HEK293 (cell line): Measurements from ENCODE around the gene MITF.

ENCODE experiments used
- CTCF ChIA-PET: fragments of 350-600 bp; formaldehyde crosslinking; extraction: SDS; loops from one replicate; lab custom pipeline; 2021; ENCODE audit warnings: antibody characterized with exemption; lab: Yijun Ruan, JAX
- POLR2A ChIA-PET: fragments of 300-600 bp; formaldehyde crosslinking; extraction: SDS; loops from one replicate; lab custom pipeline; 2020; ENCODE audit warnings: antibody characterized with exemption, inconsistent platforms; lab: Yijun Ruan, JAX
- H3K27ac ChIP-seq: fragments of 200-500 bp; sonication (Bioruptor generic); 2 replicates; pipeline ENCODE4 v1.5.1; 2014; ENCODE audit warnings: low read depth, low read length, control low read depth, inconsistent platforms; ENCODE audit errors: extremely low read depth
- H3K36me3 ChIP-seq, 2 experiments: fragments of 200-500 bp in 1 of 2; sonication (Bioruptor generic) in 1 of 2; 1 replicate in 1 of 2; 2 replicates in 1 of 2; pipeline ENCODE4 v1.5.1; 2014 to 2017; ENCODE audit warnings: inconsistent platforms in 2 of 2, low read length in 2 of 2; ENCODE audit not compliant: control insufficient read depth in 2 of 2, insufficient read depth in 1 of 2
- H3K4me1 ChIP-seq: fragments of 200-500 bp; sonication (Bioruptor generic); 2 replicates; pipeline ENCODE4 v1.5.1; 2014; ENCODE audit warnings: mild to moderate bottlenecking, low read length, inconsistent platforms; ENCODE audit not compliant: control insufficient read depth, insufficient read depth
- H3K4me3 ChIP-seq: 2 replicates; pipeline ENCODE4 v1.5.1; 2011; ENCODE audit warnings: low read depth, mild to moderate bottlenecking, control low read depth, low read length, moderate library complexity
- H3K9me3 ChIP-seq: fragments of 200-500 bp; sonication (Bioruptor generic); 2 replicates; pipeline ENCODE4 v1.5.1; 2014; ENCODE audit warnings: low read depth, low read length, inconsistent platforms; ENCODE audit not compliant: control insufficient read depth, insufficient read depth
- GLI2 ChIP-seq: fragments of 450-650 bp; formaldehyde crosslinking; IDR thresholded peaks from 2 replicates; pipeline ENCODE4; 2017; ENCODE audit warnings: missing biosample characterization, missing genetic modification characterization, low read depth, borderline replicate concordance
- KLF7 ChIP-seq: fragments of 450-650 bp; formaldehyde crosslinking; IDR thresholded peaks from 2 replicates; pipeline ENCODE4 v1.5.1; 2016; ENCODE audit warnings: missing biosample characterization, missing genetic modification characterization, borderline replicate concordance
- PRDM6 ChIP-seq: fragments of 450-650 bp; formaldehyde crosslinking; IDR thresholded peaks from 2 replicates; pipeline ENCODE4 v1.5.1; 2017; ENCODE audit warnings: missing biosample characterization, missing genetic modification characterization
- TSHZ1 ChIP-seq: fragments of 450-650 bp; formaldehyde crosslinking; IDR thresholded peaks from 2 replicates; pipeline ENCODE4 v1.5.1; 2016; ENCODE audit warnings: missing biosample characterization, missing genetic modification characterization, borderline replicate concordance
- ZBTB17 ChIP-seq: fragments of 450-650 bp; formaldehyde crosslinking; IDR thresholded peaks from 2 replicates; pipeline ENCODE4 v1.5.1; 2016; ENCODE audit warnings: missing biosample characterization, missing genetic modification characterization
- ZBTB20 ChIP-seq: fragments of 450-650 bp; formaldehyde crosslinking; IDR thresholded peaks from 2 replicates; pipeline ENCODE4 v1.5.1; 2016; ENCODE audit warnings: missing biosample characterization, missing genetic modification characterization
- ZNF121 ChIP-seq: fragments of 450-650 bp; formaldehyde crosslinking; IDR thresholded peaks from 2 replicates; pipeline ENCODE4 v1.5.1; 2016; ENCODE audit warnings: missing biosample characterization, missing genetic modification characterization
- ZNF138 ChIP-seq: fragments of 450-650 bp; formaldehyde crosslinking; IDR thresholded peaks from 2 replicates; pipeline ENCODE4 v1.5.1; 2016; ENCODE audit warnings: missing biosample characterization, missing genetic modification characterization, borderline replicate concordance
- ZNF157 ChIP-seq: fragments of 450-650 bp; formaldehyde crosslinking; IDR thresholded peaks from 2 replicates; pipeline ENCODE4 v1.5.1; 2016; ENCODE audit warnings: missing biosample characterization, missing genetic modification characterization
- ZNF18 ChIP-seq: fragments of 450-650 bp; formaldehyde crosslinking; IDR thresholded peaks from 2 replicates; pipeline ENCODE4 v1.5.1; 2016; ENCODE audit warnings: missing biosample characterization, missing genetic modification characterization
- ZNF302 ChIP-seq: fragments of 450-650 bp; formaldehyde crosslinking; IDR thresholded peaks from 2 replicates; pipeline ENCODE4 v1.5.1; 2016; ENCODE audit warnings: missing biosample characterization, missing genetic modification characterization, low read depth
- ZNF335 ChIP-seq: fragments of 450-650 bp; formaldehyde crosslinking; conservative IDR thresholded peaks from 2 replicates; pipeline ENCODE4 v1.5.1; 2016; ENCODE audit warnings: missing biosample characterization, missing genetic modification characterization
- ZNF354C ChIP-seq: fragments of 450-650 bp; formaldehyde crosslinking; IDR thresholded peaks from 2 replicates; pipeline ENCODE4 v1.5.1; 2016; ENCODE audit warnings: missing biosample characterization, missing genetic modification characterization, low read depth, borderline replicate concordance
- ZNF37A ChIP-seq: fragments of 450-650 bp; IDR thresholded peaks from 2 replicates; pipeline ENCODE4 v1.5.1; 2018; ENCODE audit warnings: missing biosample characterization, missing genetic modification characterization
- ZNF416 ChIP-seq: fragments of 450-650 bp; formaldehyde crosslinking; IDR thresholded peaks from 2 replicates; pipeline ENCODE4 v1.5.1; 2016; ENCODE audit warnings: missing biosample characterization, missing genetic modification characterization
- ZNF423 ChIP-seq: fragments of 450-650 bp; formaldehyde crosslinking; IDR thresholded peaks from 2 replicates; pipeline ENCODE4 v1.5.1; 2016; ENCODE audit warnings: missing biosample characterization, missing genetic modification characterization
- ZNF48 ChIP-seq: fragments of 450-650 bp; formaldehyde crosslinking; IDR thresholded peaks from 2 replicates; pipeline ENCODE4 v1.5.1; 2016; ENCODE audit warnings: missing biosample characterization, missing genetic modification characterization
- ZNF510 ChIP-seq: fragments of 450-650 bp; formaldehyde crosslinking; IDR thresholded peaks from 2 replicates; pipeline ENCODE4 v1.5.1; 2018; ENCODE audit warnings: mild to moderate bottlenecking, missing genetic modification characterization, missing biosample characterization; ENCODE audit not compliant: insufficient replicate concordance
- ZNF529 ChIP-seq: fragments of 450-650 bp; formaldehyde crosslinking; IDR thresholded peaks from 2 replicates; pipeline ENCODE4 v1.5.1; 2017; ENCODE audit warnings: missing genetic modification characterization, missing biosample characterization; ENCODE audit not compliant: insufficient replicate concordance
- ZNF600 ChIP-seq: fragments of 450-650 bp; formaldehyde crosslinking; IDR thresholded peaks from 2 replicates; pipeline ENCODE4 v1.5.1; 2016; ENCODE audit warnings: missing biosample characterization, missing genetic modification characterization
- ZNF707 ChIP-seq: fragments of 450-650 bp; formaldehyde crosslinking; IDR thresholded peaks from 2 replicates; pipeline ENCODE4 v1.5.1; 2016; ENCODE audit warnings: missing biosample characterization, missing genetic modification characterization
- ZNF76 ChIP-seq: fragments of 450-650 bp; formaldehyde crosslinking; IDR thresholded peaks from 2 replicates; pipeline ENCODE4; 2016; ENCODE audit warnings: low read depth, missing biosample characterization, missing genetic modification characterization, borderline replicate concordance
- ZSCAN16 ChIP-seq: fragments of 450-650 bp; formaldehyde crosslinking; IDR thresholded peaks from 2 replicates; pipeline ENCODE4 v1.5.1; 2016; ENCODE audit warnings: missing biosample characterization, missing genetic modification characterization
- ZXDB ChIP-seq: fragments of 450-650 bp; formaldehyde crosslinking; IDR thresholded peaks from 2 replicates; pipeline ENCODE4 v1.5.1; 2016; ENCODE audit warnings: missing biosample characterization, missing genetic modification characterization
- TF ChIP-seq, protein P1 (sequence below): fragments of 450-650 bp; formaldehyde crosslinking; IDR thresholded peaks from 2 replicates; pipeline ENCODE4 v1.5.1; 2016; ENCODE audit warnings: missing biosample characterization, missing genetic modification characterization, low read depth

The MITF gene

GRCh38 chr3:69864766-69865165, 125.5 kb downstream of the MITF start (continued):
- TF ChIP-seq ZNF600 (tag by site-specific recombination) (no peak), ZNF48 (no peak), ZNF335 (tag by site-specific recombination) (no peak), ZNF354C (tag by site-specific recombination) (no peak), ZNF157 (tag by site-specific recombination) (no peak), ZNF302 (no peak), ZNF510 (tag by site-specific recombination) (no peak), ZNF707 (no peak), ZNF121 (tag by site-specific recombination) (no peak)

DNA sequence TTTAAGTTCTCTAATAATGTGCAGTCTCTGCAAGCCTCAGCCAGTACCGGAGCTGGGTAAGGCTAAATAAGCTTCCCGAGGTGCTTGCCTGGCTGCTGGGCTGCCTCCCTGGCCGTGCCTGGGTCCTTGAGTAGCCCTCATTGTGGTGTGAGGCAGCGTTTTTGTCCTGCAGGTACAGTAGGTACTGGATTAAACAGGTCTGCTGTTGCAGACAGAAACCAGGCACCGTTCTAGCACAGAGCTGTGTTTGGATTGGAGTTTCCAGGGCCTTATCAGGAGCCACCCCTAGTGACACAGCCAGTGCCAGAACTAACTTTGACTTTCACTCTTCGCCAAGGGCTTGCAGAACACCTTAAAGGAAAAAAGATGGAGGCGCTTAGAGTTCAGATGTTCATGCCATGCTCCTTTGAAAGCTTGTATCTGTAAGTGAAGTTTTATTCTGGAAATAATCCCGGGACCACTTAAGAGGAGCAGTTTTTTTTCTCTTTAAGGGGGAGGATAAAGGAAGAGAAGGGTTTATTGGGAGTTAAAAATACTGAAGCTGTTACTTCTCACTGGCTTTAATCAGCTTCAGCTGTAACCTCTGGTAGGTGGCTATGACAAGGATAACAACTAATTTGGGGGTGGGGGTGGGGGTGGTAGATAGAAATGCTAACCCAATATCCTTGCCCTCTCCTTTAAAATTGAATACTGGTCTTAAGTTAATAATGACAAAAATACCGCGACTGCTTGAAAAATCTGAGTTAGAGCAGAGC, 126.8 kb downstream of the MITF start:
- ChIA-PET POLR2A (no interaction called here), CTCF (interaction anchor here (0.7 to 1.7 kb wide), 3 partner anchors 11 to 175 kb away, joined by 3 to 8 read pairs (median 4); no protein-coding TSS in a partner anchor)
- no peaks in the 10 kb centered on the region for H3K9me3 ChIP-seq
- H3K4me3 ChIP-seq: no peak overlapping the region
- H3K4me1 ChIP-seq: 0 out of 2 replicates have a peak, but pooled peaks cover 3% of the 10 kb centered on the region
- TF ChIP-seq ZNF335 (tag by site-specific recombination): peak; percentile 56
- TF ChIP-seq ZNF529 (tag by site-specific recombination): no peak
- TF ChIP-seq ZNF416 (tag by site-specific recombination): no peak
- no peak for TF ChIP-seq GLI2 (tag by site-specific recombination)
- TF ChIP-seq TSHZ1 (tag by site-specific recombination): no peak
- TF ChIP-seq ZNF423 (tag by site-specific recombination): no peak
- TF ChIP-seq ZBTB17 (tag by site-specific recombination): peak; percentile 96
- TF ChIP-seq KLF7 (tag by site-specific recombination): no peak
- no peak for TF ChIP-seq ZNF18 (tag by site-specific recombination)
- TF ChIP-seq, protein P1, sequence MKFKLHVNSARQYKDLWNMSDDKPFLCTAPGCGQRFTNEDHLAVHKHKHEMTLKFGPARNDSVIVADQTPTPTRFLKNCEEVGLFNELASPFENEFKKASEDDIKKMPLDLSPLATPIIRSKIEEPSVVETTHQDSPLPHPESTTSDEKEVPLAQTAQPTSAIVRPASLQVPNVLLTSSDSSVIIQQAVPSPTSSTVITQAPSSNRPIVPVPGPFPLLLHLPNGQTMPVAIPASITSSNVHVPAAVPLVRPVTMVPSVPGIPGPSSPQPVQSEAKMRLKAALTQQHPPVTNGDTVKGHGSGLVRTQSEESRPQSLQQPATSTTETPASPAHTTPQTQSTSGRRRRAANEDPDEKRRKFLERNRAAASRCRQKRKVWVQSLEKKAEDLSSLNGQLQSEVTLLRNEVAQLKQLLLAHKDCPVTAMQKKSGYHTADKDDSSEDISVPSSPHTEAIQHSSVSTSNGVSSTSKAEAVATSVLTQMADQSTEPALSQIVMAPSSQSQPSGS (tag by site-specific recombination): no peak
- TF ChIP-seq ZNF76 (tag by site-specific recombination): no peak
- TF ChIP-seq ZNF37A (tag by site-specific recombination): no peak
- no peak for TF ChIP-seq PRDM6 (tag by site-specific recombination)
- no peak for TF ChIP-seq ZNF138 (tag by site-specific recombination)
- TF ChIP-seq ZNF302: no peak
- TF ChIP-seq ZNF157 (tag by site-specific recombination): no peak
- no peak for TF ChIP-seq ZXDB (tag by site-specific recombination)
- no peak for TF ChIP-seq ZBTB20 (tag by site-specific recombination)
- peak; percentile 91 for TF ChIP-seq ZSCAN16 (tag by site-specific recombination)
- no peak overlapping the region for H3K27ac ChIP-seq
- no peaks in the 10 kb centered on the region for H3K36me3 ChIP-seq
